K562 (cell line): ENCODE data around the gene DBH. TPM values are rescaled to one million over a fixed set of nuclear protein-coding genes. Genes with fewer than 3 reads are reported as not detected.

Experiments used
- ATAC-seq: fragments of 200-7000 bp; cut with Tn5 transposase; 3 replicates; pipeline ENCODE4 v1.9.1; 2020; ENCODE audit warnings: moderate library complexity
- BruUV-seq: library from RNA; stranded (reverse); fragments of 400-500 nt; replicated peaks from 2 replicates; lab custom pipeline; 2021; lab: Mats Ljungman, UMichigan
- CTCF ChIA-PET: fragments of 300-600 bp; formaldehyde crosslinking; extraction: SDS; loops from one replicate; lab custom pipeline; 2021; ENCODE audit warnings: low intra/inter-chr PET ratio; lab: Yijun Ruan, JAX
- POLR2A ChIA-PET: fragments of 300-600, 350-650 bp; sonication (Branson Sonifier 250); formaldehyde crosslinking; extraction: SDS; loops from one replicate; lab custom pipeline; 2021; ENCODE audit warnings: antibody characterized with exemption, inconsistent platforms; lab: Yijun Ruan, JAX
- DNase-seq, 4 experiments: peaks; one replicate each; pipeline versions ENCODE4 v3.0.0 to v3.0.0-alpha.2; 2011 to 2018; ENCODE audit warnings: low spot score in 3 of 4, mixed read lengths in 3 of 4; ENCODE audit errors: extremely low read depth in 1 of 4
- FAIRE-seq: peaks from 2 replicates; lab custom pipeline; 2011; peaks lifted over from hg19 to GRCh38; lab: Jason Lieb, UNC
- H2AFZ ChIP-seq: 2 replicates; pipeline ENCODE4 v1.6.0; 2011; ENCODE audit warnings: low read depth, low read length, control low read depth, inconsistent platforms
- H3K27ac ChIP-seq: fragments of 200-600 bp; 3 replicates; pipeline ENCODE4 v1.8.0; 2011; ENCODE audit warnings: low read depth, mild to moderate bottlenecking, control low read depth, inconsistent platforms, low read length, moderate library complexity, mixed read lengths; ENCODE audit errors: extremely low read depth
- H3K27me3 ChIP-seq, 2 experiments: fragments of 300-600 bp in 1 of 2; 2 replicates in 1 of 2; 3 replicates in 1 of 2; pipeline versions ENCODE4 v1.6.0 to v1.8.0; 2011; ENCODE audit warnings: inconsistent platforms in 2 of 2, low read length in 2 of 2, mild to moderate bottlenecking in 1 of 2, mixed read lengths in 1 of 2, moderate library complexity in 1 of 2; ENCODE audit not compliant: control insufficient read depth in 2 of 2, insufficient read depth in 2 of 2
- H3K36me3 ChIP-seq: fragments of 300-600 bp; 3 replicates; pipeline ENCODE4 v1.8.0; 2011; ENCODE audit warnings: mild to moderate bottlenecking, low read length, inconsistent platforms; ENCODE audit not compliant: control insufficient read depth, insufficient read depth
- H3K4me1 ChIP-seq, 2 experiments: fragments of 200-600 bp in 1 of 2; replicated peaks in 1 of 2; 2 replicates in 1 of 2; 3 replicates in 1 of 2; pipeline versions ENCODE4 v1.5.1 to v1.8.0; 2011; ENCODE audit warnings: inconsistent platforms in 2 of 2, low read length in 2 of 2, mild to moderate bottlenecking in 1 of 2, mixed read lengths in 1 of 2, moderate library complexity in 1 of 2; ENCODE audit not compliant: control insufficient read depth in 2 of 2, insufficient read depth in 2 of 2
- H3K4me2 ChIP-seq: 2 replicates; pipeline ENCODE4 v1.6.1; 2011; ENCODE audit warnings: low read length, control low read depth, inconsistent platforms, mixed read lengths; ENCODE audit not compliant: insufficient read depth
- H3K4me3 ChIP-seq: fragments of 200-600 bp; sonication (generic), shearing (Covaris generic); 2 replicates; pipeline ENCODE4 v1.5.1; 2016; ENCODE audit warnings: control low read depth, inconsistent platforms
- H3K79me2 ChIP-seq: fragments of 200-600 bp; 3 replicates; pipeline ENCODE4 v1.8.0; 2011; ENCODE audit warnings: low read length, inconsistent platforms; ENCODE audit not compliant: control insufficient read depth, insufficient read depth
- H3K9ac ChIP-seq, 2 experiments: 2 replicates each; pipeline versions ENCODE4 v1.6.0 to v1.6.1; 2011; ENCODE audit warnings: low read depth in 2 of 2, low read length in 2 of 2, control low read depth in 1 of 2, inconsistent platforms in 1 of 2, mild to moderate bottlenecking in 1 of 2, mixed read lengths in 1 of 2; ENCODE audit not compliant: insufficient read depth in 1 of 2
- H3K9me1 ChIP-seq: one replicate; pipeline ENCODE4 v1.6.0; 2011; ENCODE audit warnings: inconsistent platforms, mild to moderate bottlenecking, low read length, moderate library complexity; ENCODE audit not compliant: control insufficient read depth, insufficient read depth
- H3K9me3 ChIP-seq: replicated peaks from 2 replicates; pipeline ENCODE4 v1.5.1; 2011; ENCODE audit warnings: low read depth, low read length, inconsistent platforms; ENCODE audit not compliant: control insufficient read depth, insufficient read depth
- H4K20me1 ChIP-seq: replicated peaks from 2 replicates; pipeline ENCODE4 v1.6.1; 2011; ENCODE audit warnings: low read length, inconsistent platforms, mixed read lengths; ENCODE audit not compliant: control insufficient read depth, insufficient read depth
- BACH1 ChIP-seq: fragments of 200-800 bp; sonication (Bioruptor generic); IDR thresholded peaks from 2 replicates; pipeline ENCODE4 v1.6.1; 2016; ENCODE audit warnings: missing genetic modification characterization, missing compliant biosample characterization
- HNRNPH1 ChIP-seq: fragments of 200-400 bp; formaldehyde crosslinking; optimal IDR thresholded peaks from 2 replicates; pipeline ENCODE3; 2017; ENCODE audit warnings: low read depth, mild to moderate bottlenecking, low read length, moderate library complexity
- KDM5B ChIP-seq: fragments of 200-600 bp; sonication (generic); IDR thresholded peaks from 2 replicates; pipeline ENCODE4 v1.6.1; 2012; ENCODE audit warnings: low read depth, mild to moderate bottlenecking, moderate library complexity, low read length, control low read depth, inconsistent platforms; ENCODE audit not compliant: insufficient replicate concordance
- MTF1 ChIP-seq: fragments of 250-450 bp; sonication (Bioruptor Pico); IDR thresholded peaks from 2 replicates; pipeline ENCODE4 v1.9.0; 2021; ENCODE audit warnings: moderate library complexity, mild to moderate bottlenecking, inconsistent platforms, borderline replicate concordance
- MYNN ChIP-seq, 2 experiments: sonication (generic); formaldehyde crosslinking in 1 of 2; IDR thresholded peaks; 2 replicates each; pipeline versions ENCODE4 v1.5.0 to v1.6.1; 2016 to 2020; ENCODE audit warnings: antibody characterized with exemption in 1 of 2, missing genetic modification reagents in 1 of 2
- SIN3A ChIP-seq, 2 experiments: fragments of 150-350 bp in 1 of 2; IDR thresholded peaks; 2 replicates each; pipeline ENCODE4 v1.6.1; 2011 to 2016; ENCODE audit warnings: borderline replicate concordance in 2 of 2, low read depth in 2 of 2, low read length in 2 of 2, mild to moderate bottlenecking in 2 of 2, moderate library complexity in 2 of 2; ENCODE audit not compliant: control insufficient read depth in 1 of 2
- ZKSCAN8 ChIP-seq: fragments of 200-800 bp; sonication (Bioruptor generic); IDR thresholded peaks from 2 replicates; pipeline ENCODE4 v1.6.1; 2016; ENCODE audit warnings: missing genetic modification characterization, missing compliant biosample characterization
- WGBS: fragments of 100-300 bp; shearing (Covaris generic); methylation state at CpG from one replicate; pipeline ENCODE4 v1.1.6; 2016; ENCODE audit warnings: low coverage, mixed read lengths; ENCODE audit not compliant: insufficient coverage; ENCODE audit errors: missing lambda C conversion rate; 5-methylcytosine and 5-hydroxymethylcytosine counted together
- in situ Hi-C: fragments of 300-500 bp; cut with MboI; formaldehyde crosslinking; loops from 4 replicates; pipeline ENCODE4 v1.15.0; 2018; ENCODE audit warnings: inconsistent platforms, mixed read lengths
- intact Hi-C: fragments of 100-400 bp; cut with micrococcal nuclease; formaldehyde crosslinking; loops from 2 replicates; pipeline ENCODE4 v1.14.2; 2022
- polyA plus RNA-seq, 8 experiments: library from polyadenylated mRNA; depleted of rRNA in 4 of 8; stranded (reverse) in 5 of 8; unstranded in 3 of 8; fragments of >200 nt; fragmentation: Nextera tagmentation in 2 of 8; fragmentation: Illumina TruSeq in 1 of 8; extraction: Ambion mirVana in 2 of 8; extraction: Trizol in 1 of 8; gene quantifications; 2 replicates each; pipeline versions ENCODE4 v1.2.1 to v1.2.3, GENCODE V29; 2011 to 2014; ENCODE audit warnings: inconsistent platforms in 1 of 8, missing spikeins in 1 of 8
- total RNA-seq, 7 experiments: library from RNA; depleted of rRNA in 6 of 7; stranded (reverse); fragments of >200 nt in 6 of 7; fragmentation: Illumina TruSeq in 2 of 7; extraction: Trizol in 2 of 7; gene quantifications; 2 replicates each; pipeline versions ENCODE4 v1.2.1 to v1.2.3, GENCODE V29; 2011 to 2021; ENCODE audit warnings: low replicate concordance in 1 of 7
- TF ChIP-seq, protein P1 (sequence below), 2 experiments: fragments of 450-650 bp in 1 of 2; sonication (generic) in 1 of 2; formaldehyde crosslinking in 1 of 2; IDR thresholded peaks in 1 of 2; conservative IDR thresholded peaks in 1 of 2; 2 replicates each; pipeline versions ENCODE4 v1.6.1 to v1.8.1; 2016 to 2023; ENCODE audit warnings: mild to moderate bottlenecking in 2 of 2, moderate library complexity in 2 of 2, inconsistent platforms in 1 of 2, missing genetic modification reagents in 1 of 2

The DBH gene
- total and polyA plus RNA-seq, 9 of the 15 experiments (the other 6 are each of a cell fraction or from before 2014, with no cell fraction given) = not detected

- H3K9me1 ChIP-seq = peaks cover 3% of the 10 kb centered on the region
- no peak overlapping the region for H3K9ac ChIP-seq
- no peaks in the 10 kb centered on the region for H3K9me3 ChIP-seq
- no peak overlapping the region for H3K27ac ChIP-seq
- H4K20me1 ChIP-seq = peaks cover 14% of the 10 kb centered on the region
- no peaks in the 10 kb centered on the region for H3K36me3 ChIP-seq
- no peak overlapping the region for H3K4me3 ChIP-seq
- in situ Hi-C loops = no loop called here
- CTCF ChIA-PET = no interaction called here
- no peaks in the 10 kb centered on the region for H3K79me2 ChIP-seq
- intact Hi-C loops = no loop called here
- no peaks in the 10 kb centered on the region for H3K4me1 ChIP-seq
- 1% methylated on average over 16 of the region's 16 CpGs for WGBS
- ATAC-seq = no peak
- H3K4me2 ChIP-seq = no peak overlapping the region
- TF ChIP-seq MYNN (IDR thresholded peaks at IDR 0.05) (peak; percentile 86), MYNN (CRISPR knock-in tag; IDR thresholded peaks at IDR 0.05) (0 out of 2 replicates have a peak, but pooled peaks have one; percentile 22), SIN3A (IDR thresholded peaks at IDR 0.05; ENCODE audit: borderline replicate concordance in 2 of 2, control insufficient read depth in 1 of 2, low read depth in 2 of 2, low read length in 2 of 2) (no peak), HNRNPH1 (no peak), KDM5B (no peak), ZKSCAN8 (no peak), BACH1 (no peak), MTF1 (CRISPR knock-in tag) (no peak)
- TF ChIP-seq, protein P1, sequence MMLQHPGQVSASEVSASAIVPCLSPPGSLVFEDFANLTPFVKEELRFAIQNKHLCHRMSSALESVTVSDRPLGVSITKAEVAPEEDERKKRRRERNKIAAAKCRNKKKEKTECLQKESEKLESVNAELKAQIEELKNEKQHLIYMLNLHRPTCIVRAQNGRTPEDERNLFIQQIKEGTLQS (IDR thresholded peaks at IDR 0.05) = no peak
- TF ChIP-seq, protein P1 (CRISPR knock-in tag; conservative IDR thresholded peaks at IDR 0.05) = no peak
- TF ChIP-seq, all 486 proteins: peak for 1
- no TSS peak for BruUV-seq
- H3K27me3 ChIP-seq = peaks cover 18 to 80% of the 10 kb centered on the region in 2 experiments; a peak in 4 of 5 replicates
- no peak overlapping the region for H2AFZ ChIP-seq
- POLR2A ChIA-PET = interaction anchor here (0.7 kb wide), 1 partner anchor 34 kb away, joined by 4 read pairs; no protein-coding TSS in a partner anchor
- no peak for FAIRE-seq
- no peak for DNase-seq
Measured at GRCh38 chr9:133642708-133643361, 6.7 kb downstream of the DBH start.
